HG02943 (cell line): ENCODE measurements around the gene PSKH1.

ENCODE experiments used
- ATAC-seq: cut with Tn5 transposase; IDR thresholded peaks from one replicate; pipeline ENCODE4 v1.9.1; 2021; ENCODE audit warnings: mild to moderate bottlenecking, low read depth, moderate library complexity; ENCODE audit not compliant: unreplicated experiment

Gene PSKH1

GRCh38 chr16:67864594-67864993 is 28.5 kb upstream of the PSKH1 start:
- no peak for ATAC-seq

GRCh38 chr16:67865318-67865717 is 27.7 kb upstream of the PSKH1 start:
- ATAC-seq, result no peak

- no peak for ATAC-seq
Measured at GRCh38 chr16:67868290-67868689, 24.8 kb upstream of the PSKH1 start.

- no peak for ATAC-seq
Measured at GRCh38 chr16:67869653-67870052, 23.4 kb upstream of the PSKH1 start.

GRCh38 chr16:67871256-67871655 is 21.8 kb upstream of the PSKH1 start:
- no peak for ATAC-seq

- no peak for ATAC-seq
Measured at GRCh38 chr16:67872131-67872630, 20.9 kb upstream of the PSKH1 start.

GRCh38 chr16:67872631-67873434 is 20.2 kb upstream of the PSKH1 start, which contains the start of gene EDC4:
Gene EDC4, plus strand, starts transcription at chr16:67873052. Its CDS starts 210 bp downstream, at chr16:67873262.
- ATAC-seq, result peak; percentile 76

GRCh38 chr16:67873435-67874370 is 19.4 kb upstream of the PSKH1 start:
- ATAC-seq, result no peak

- ATAC-seq, result no peak
Measured at GRCh38 chr16:67874372-67874771, 18.7 kb upstream of the PSKH1 start.

- no peak for ATAC-seq
Measured at GRCh38 chr16:67877064-67877463, 16.0 kb upstream of the PSKH1 start.

- ATAC-seq, result no peak
Measured at GRCh38 chr16:67878232-67878631, 14.8 kb upstream of the PSKH1 start.

GRCh38 chr16:67878846-67879245 is 14.2 kb upstream of the PSKH1 start:
- ATAC-seq, result no peak

GRCh38 chr16:67879462-67879861 is 13.6 kb upstream of the PSKH1 start:
- no peak for ATAC-seq

GRCh38 chr16:67879936-67880335 is 13.1 kb upstream of the PSKH1 start:
- no peak for ATAC-seq

- ATAC-seq, result no peak
Measured at GRCh38 chr16:67880584-67880983, 12.5 kb upstream of the PSKH1 start.

- ATAC-seq, result no peak
Measured at GRCh38 chr16:67881621-67882161, 11.4 kb upstream of the PSKH1 start.

GRCh38 chr16:67882374-67883145 is 10.5 kb upstream of the PSKH1 start:
- ATAC-seq, result no peak

GRCh38 chr16:67883146-67883871 is 9.7 kb upstream of the PSKH1 start:
- no peak for ATAC-seq

GRCh38 chr16:67883872-67884261 is 9.2 kb upstream of the PSKH1 start:
- ATAC-seq, result no peak

- no peak for ATAC-seq
Measured at GRCh38 chr16:67884684-67885083, 8.4 kb upstream of the PSKH1 start, which contains the start of gene NRN1L. Gene NRN1L, plus strand, starts transcription at chr16:67884885. Its CDS starts 19 bp downstream, at chr16:67884904.
